H9 (cell line): Measurements from ENCODE around the gene SHISA7. TPM values are rescaled to one million over a fixed set of nuclear protein-coding genes. Genes with fewer than 3 reads are reported as not detected.

Experiments
- DNase-seq: peaks from one replicate; pipeline ENCODE4 v3.0.0-alpha.2; 2017
- H2AFZ ChIP-seq: one replicate; pipeline ENCODE4 v1.6.1; 2013; ENCODE audit warnings: mild to moderate bottlenecking, low read length, control low read depth, moderate library complexity
- H2AK5ac ChIP-seq: 2 replicates; pipeline ENCODE4 v1.6.1; 2013; ENCODE audit warnings: low read length, control low read depth, mixed read lengths; ENCODE audit not compliant: insufficient read length
- H2BK120ac ChIP-seq: one replicate; pipeline ENCODE4 v1.6.1; 2013; ENCODE audit warnings: low read depth, mild to moderate bottlenecking, low read length, control low read depth, inconsistent platforms; ENCODE audit not compliant: poor library complexity, severe bottlenecking
- H2BK12ac ChIP-seq: 2 replicates; pipeline ENCODE4 v1.6.1; 2013; ENCODE audit warnings: low read length, control low read depth, mixed read lengths, low read depth; ENCODE audit not compliant: insufficient read length
- H2BK15ac ChIP-seq: 2 replicates; pipeline ENCODE4 v1.6.1; 2013; ENCODE audit warnings: low read depth, low read length, control low read depth
- H2BK20ac ChIP-seq: one replicate; pipeline ENCODE4 v1.6.1; 2013; ENCODE audit warnings: low read depth, mild to moderate bottlenecking, low read length, control low read depth, inconsistent platforms; ENCODE audit not compliant: poor library complexity, severe bottlenecking
- H2BK5ac ChIP-seq: 2 replicates; pipeline ENCODE4 v1.6.1; 2013; ENCODE audit warnings: low read length, control low read depth, mixed read lengths; ENCODE audit not compliant: insufficient read length
- H3K14ac ChIP-seq: 2 replicates; pipeline ENCODE4 v1.6.1; 2013; ENCODE audit warnings: low read length, control low read depth; ENCODE audit not compliant: insufficient read depth
- H3K18ac ChIP-seq: 2 replicates; pipeline ENCODE4 v1.6.1; 2013; ENCODE audit warnings: low read depth, mild to moderate bottlenecking, mixed read lengths, low read length, control low read depth; ENCODE audit not compliant: insufficient read length
- H3K23ac ChIP-seq: 2 replicates; pipeline ENCODE4 v1.6.1; 2013; ENCODE audit warnings: low read length, control low read depth, mixed read lengths, low read depth; ENCODE audit not compliant: insufficient read length
- H3K23me2 ChIP-seq: 2 replicates; pipeline ENCODE4 v1.6.1; 2013; ENCODE audit warnings: low read depth, mild to moderate bottlenecking, mixed read lengths, low read length, control low read depth; ENCODE audit not compliant: insufficient read length, poor library complexity, severe bottlenecking
- H3K27ac ChIP-seq: 2 replicates; pipeline ENCODE4 v1.5.1; 2013; ENCODE audit warnings: low read length, control low read depth, mixed read lengths, low read depth; ENCODE audit not compliant: insufficient read length
- H3K27me3 ChIP-seq: 2 replicates; pipeline ENCODE4 v1.6.1; 2013; ENCODE audit warnings: low read length, control low read depth, inconsistent platforms; ENCODE audit not compliant: insufficient read depth
- H3K4ac ChIP-seq: 2 replicates; pipeline ENCODE4 v1.6.1; 2013; ENCODE audit warnings: low read depth, mild to moderate bottlenecking, control low read depth, inconsistent platforms, low read length, moderate library complexity
- H3K4me1 ChIP-seq: 2 replicates; pipeline ENCODE4 v1.6.1; 2013; ENCODE audit warnings: low read length, control low read depth, inconsistent platforms; ENCODE audit not compliant: insufficient read depth
- H3K4me2 ChIP-seq: 2 replicates; pipeline ENCODE4 v1.6.1; 2013; ENCODE audit warnings: low read length, control low read depth, mixed read lengths; ENCODE audit not compliant: insufficient read length, insufficient read depth
- H3K56ac ChIP-seq: 2 replicates; pipeline ENCODE4 v1.6.1; 2013; ENCODE audit warnings: low read depth, mild to moderate bottlenecking, mixed read lengths, low read length, control low read depth; ENCODE audit not compliant: insufficient read length
- H3K79me1 ChIP-seq: 2 replicates; pipeline ENCODE4 v1.6.1; 2013; ENCODE audit warnings: low read depth, mild to moderate bottlenecking, moderate library complexity, low read length, control low read depth, inconsistent platforms; ENCODE audit not compliant: insufficient read depth, poor library complexity, severe bottlenecking
- H3K79me2 ChIP-seq: 2 replicates; pipeline ENCODE4 v1.6.1; 2013; ENCODE audit warnings: low read length, control low read depth, inconsistent platforms; ENCODE audit not compliant: insufficient read depth
- H3K9ac ChIP-seq: 2 replicates; pipeline ENCODE4 v1.6.1; 2013; ENCODE audit warnings: low read length, control low read depth, mixed read lengths; ENCODE audit not compliant: insufficient read length; ENCODE audit errors: extremely low read depth
- H3K9me3 ChIP-seq: one replicate; pipeline ENCODE4 v1.6.1; 2013; ENCODE audit warnings: low read depth, low read length, inconsistent platforms; ENCODE audit not compliant: control insufficient read depth
- H3T11ph ChIP-seq: one replicate; pipeline ENCODE4 v1.6.1; 2013; ENCODE audit warnings: mild to moderate bottlenecking, low read length, control low read depth, inconsistent platforms
- H4K20me1 ChIP-seq: one replicate; pipeline ENCODE4 v1.6.1; 2013; ENCODE audit not compliant: control insufficient read depth, insufficient read length, insufficient read depth
- H4K5ac ChIP-seq: 2 replicates; pipeline ENCODE4 v1.6.1; 2013; ENCODE audit warnings: low read depth, mild to moderate bottlenecking, mixed read lengths, low read length, control low read depth; ENCODE audit not compliant: insufficient read length
- H4K8ac ChIP-seq: replicated peaks from 2 replicates; pipeline ENCODE4 v1.6.1; 2013; ENCODE audit warnings: low read length, control low read depth, mixed read lengths, low read depth; ENCODE audit not compliant: insufficient read length
- H4K91ac ChIP-seq: 2 replicates; pipeline ENCODE4 v1.6.1; 2013; ENCODE audit warnings: low read depth, mild to moderate bottlenecking, moderate library complexity, mixed read lengths, low read length, control low read depth; ENCODE audit not compliant: insufficient read length
- H3K27ac Mint-ChIP-seq, 3 experiments: 2 replicates in 2 of 3; 3 replicates in 1 of 3; pipeline ENCODE4 v1.8.0; 2020 to 2021; ENCODE audit warnings: mixed read lengths in 3 of 3, mild to moderate bottlenecking in 1 of 3, moderate library complexity in 1 of 3
- H3K27me3 Mint-ChIP-seq: 2 replicates; pipeline ENCODE4 v1.8.0; 2021; ENCODE audit warnings: low read depth, mild to moderate bottlenecking, moderate library complexity, mixed read lengths
- H3K36me3 Mint-ChIP-seq, 3 experiments: 2 replicates in 2 of 3; 3 replicates in 1 of 3; pipeline ENCODE4 v1.8.0; 2020 to 2021; ENCODE audit warnings: low read depth in 3 of 3, mixed read lengths in 3 of 3; ENCODE audit not compliant: insufficient read depth in 1 of 3
- H3K4me1 Mint-ChIP-seq, 2 experiments: 2 replicates each; pipeline ENCODE4 v1.8.0; 2020; ENCODE audit warnings: mixed read lengths in 2 of 2
- H3K4me3 Mint-ChIP-seq, 2 experiments: 2 replicates in 1 of 2; 3 replicates in 1 of 2; pipeline ENCODE4 v1.8.0; 2020 to 2021; ENCODE audit warnings: mild to moderate bottlenecking in 2 of 2, mixed read lengths in 2 of 2, moderate library complexity in 1 of 2
- H3K9me3 Mint-ChIP-seq, 2 experiments: 2 replicates in 1 of 2; 3 replicates in 1 of 2; pipeline ENCODE4 v1.8.0; 2020; ENCODE audit warnings: mild to moderate bottlenecking in 2 of 2, mixed read lengths in 2 of 2, moderate library complexity in 1 of 2
- WGBS: extraction: QIAGEN DNeasy Blood & Tissue Kit; methylation state at CpG from one replicate; pipeline ENCODE4 v1.1.7; 2013; ENCODE audit warnings: missing lambda C conversion rate, low lambda C conversion rate, mixed read lengths; ENCODE audit not compliant: insufficient read length; ENCODE audit errors: extremely low coverage; 5-methylcytosine and 5-hydroxymethylcytosine counted together
- total RNA-seq: library from RNA; stranded (reverse); gene quantifications from 2 replicates; pipeline ENCODE4 v1.2.1, GENCODE V29; 2021
- TF ChIP-seq, protein P1 (sequence below): fragments of 200-600 bp; sonication (generic); conservative IDR thresholded peaks from 3 replicates; pipeline ENCODE4 v1.8.0; 2021; ENCODE audit warnings: antibody characterized with exemption, mild to moderate bottlenecking

The SHISA7 gene
- total RNA-seq, 1 experiment from 2014 or later = 0.31 TPM

- Mint-ChIP-seq H3K36me3 (peaks cover 2 to 19% (median 8%) of the 10 kb centered on the region in 3 experiments; a peak in 5 of 7 replicates), H3K27ac (no peak overlapping the region), H3K4me1 (peaks cover 15 to 42% of the 10 kb centered on the region in 2 experiments), H3K9me3 (no peaks in the 10 kb centered on the region), H3K4me3 (no peak overlapping the region; a peak in 1 of 5 replicates), H3K27me3 (no peaks in the 10 kb centered on the region; the same call in 1 of the 2 replicates)
- Histone ChIP-seq H2BK5ac (no peak overlapping the region), H2BK20ac (no peak overlapping the region), H2BK120ac (no peak overlapping the region), H3K27me3 (no peaks in the 10 kb centered on the region), H4K20me1 (no peaks in the 10 kb centered on the region), H3K4me2 (no peak overlapping the region), H3K56ac (no peak overlapping the region), H3K27ac (no peak overlapping the region), H2AK5ac (no peak overlapping the region), H3T11ph (no peak overlapping the region), H2BK12ac (no peak overlapping the region), H3K79me1 (no peaks in the 10 kb centered on the region), H3K79me2 (no peaks in the 10 kb centered on the region), H3K23ac (no peak overlapping the region), H3K18ac (no peak overlapping the region), H2AFZ (no peak overlapping the region), H4K91ac (no peak overlapping the region), H4K8ac (no peak overlapping the region), H2BK15ac (no peak overlapping the region), H4K5ac (no peak overlapping the region), H3K4me1 (peaks cover 3% of the 10 kb centered on the region), H3K23me2 (peaks cover 4% of the 10 kb centered on the region), H3K9ac (no peak overlapping the region), H3K9me3 (no peaks in the 10 kb centered on the region), H3K4ac (no peak overlapping the region), H3K14ac (no peak overlapping the region)
- TF ChIP-seq, protein P1, sequence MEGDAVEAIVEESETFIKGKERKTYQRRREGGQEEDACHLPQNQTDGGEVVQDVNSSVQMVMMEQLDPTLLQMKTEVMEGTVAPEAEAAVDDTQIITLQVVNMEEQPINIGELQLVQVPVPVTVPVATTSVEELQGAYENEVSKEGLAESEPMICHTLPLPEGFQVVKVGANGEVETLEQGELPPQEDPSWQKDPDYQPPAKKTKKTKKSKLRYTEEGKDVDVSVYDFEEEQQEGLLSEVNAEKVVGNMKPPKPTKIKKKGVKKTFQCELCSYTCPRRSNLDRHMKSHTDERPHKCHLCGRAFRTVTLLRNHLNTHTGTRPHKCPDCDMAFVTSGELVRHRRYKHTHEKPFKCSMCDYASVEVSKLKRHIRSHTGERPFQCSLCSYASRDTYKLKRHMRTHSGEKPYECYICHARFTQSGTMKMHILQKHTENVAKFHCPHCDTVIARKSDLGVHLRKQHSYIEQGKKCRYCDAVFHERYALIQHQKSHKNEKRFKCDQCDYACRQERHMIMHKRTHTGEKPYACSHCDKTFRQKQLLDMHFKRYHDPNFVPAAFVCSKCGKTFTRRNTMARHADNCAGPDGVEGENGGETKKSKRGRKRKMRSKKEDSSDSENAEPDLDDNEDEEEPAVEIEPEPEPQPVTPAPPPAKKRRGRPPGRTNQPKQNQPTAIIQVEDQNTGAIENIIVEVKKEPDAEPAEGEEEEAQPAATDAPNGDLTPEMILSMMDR = no peak
- no CpG with 5 or more reads among the region's 47 CpGs for WGBS
- DNase-seq = no peak
Observed at GRCh38 chr19:55482967-55483705, 40.0 kb upstream of the SHISA7 start.
